ENCODE data around the gene SORCS2. TPM values are rescaled to one million over a fixed set of nuclear protein-coding genes. Genes with fewer than 3 reads are reported as not detected.

The SORCS2 gene
- total RNA-seq, 1 experiment from 2014 or later = not detected

DNA sequence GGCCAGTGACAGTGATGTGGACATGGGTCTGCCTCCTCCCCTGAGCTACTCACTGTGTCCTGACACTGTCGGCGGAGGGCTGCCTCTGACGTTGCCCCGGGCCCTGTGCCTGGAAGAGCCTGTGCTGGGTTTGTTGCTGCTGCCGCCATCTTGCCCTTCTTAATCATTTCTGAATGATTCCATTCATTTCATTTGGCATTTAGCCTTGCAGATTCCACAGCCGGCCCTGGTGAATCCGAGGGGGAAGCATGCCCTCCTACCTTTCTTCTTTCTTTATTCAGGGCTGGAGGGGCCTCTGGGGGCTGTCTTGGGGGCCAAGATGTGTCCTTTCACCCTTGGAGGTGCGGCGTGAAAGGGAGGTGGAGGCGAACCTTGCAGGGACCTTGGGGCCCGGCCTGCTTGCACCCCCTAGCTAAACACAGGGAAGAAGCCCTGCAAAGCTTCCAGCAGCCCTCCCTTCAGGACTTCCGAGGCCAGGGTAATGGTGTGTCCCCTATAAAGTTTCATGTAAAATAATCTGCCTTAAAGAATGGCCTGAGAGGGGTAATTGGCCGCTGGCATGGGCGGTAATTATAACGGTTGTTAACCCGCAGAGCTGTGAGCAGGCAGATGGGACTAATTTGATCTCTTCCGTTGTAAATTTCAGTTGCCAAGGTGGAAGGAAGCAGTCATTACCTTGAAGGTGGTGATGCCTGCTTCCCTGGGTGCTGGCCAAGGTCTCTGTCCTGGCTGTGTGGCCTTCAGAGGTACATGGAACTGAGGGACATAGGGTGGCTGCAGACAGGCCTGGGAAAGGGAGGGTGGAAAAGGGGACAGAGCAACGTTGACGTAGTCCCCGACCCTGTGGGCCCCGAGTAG lies 150.1 kb downstream of the SORCS2 start:
- no peak overlapping the region for H3K4me3 Mint-ChIP-seq (ENCODE audit: low read depth, unreplicated experiment)
- intact Hi-C loops (cut with micrococcal nuclease; ENCODE audit: unreplicated experiment) = no loop called here
- CTCF ChIA-PET = no interaction called here
- no peak for DNase-seq
- TF ChIP-seq, protein P1, sequence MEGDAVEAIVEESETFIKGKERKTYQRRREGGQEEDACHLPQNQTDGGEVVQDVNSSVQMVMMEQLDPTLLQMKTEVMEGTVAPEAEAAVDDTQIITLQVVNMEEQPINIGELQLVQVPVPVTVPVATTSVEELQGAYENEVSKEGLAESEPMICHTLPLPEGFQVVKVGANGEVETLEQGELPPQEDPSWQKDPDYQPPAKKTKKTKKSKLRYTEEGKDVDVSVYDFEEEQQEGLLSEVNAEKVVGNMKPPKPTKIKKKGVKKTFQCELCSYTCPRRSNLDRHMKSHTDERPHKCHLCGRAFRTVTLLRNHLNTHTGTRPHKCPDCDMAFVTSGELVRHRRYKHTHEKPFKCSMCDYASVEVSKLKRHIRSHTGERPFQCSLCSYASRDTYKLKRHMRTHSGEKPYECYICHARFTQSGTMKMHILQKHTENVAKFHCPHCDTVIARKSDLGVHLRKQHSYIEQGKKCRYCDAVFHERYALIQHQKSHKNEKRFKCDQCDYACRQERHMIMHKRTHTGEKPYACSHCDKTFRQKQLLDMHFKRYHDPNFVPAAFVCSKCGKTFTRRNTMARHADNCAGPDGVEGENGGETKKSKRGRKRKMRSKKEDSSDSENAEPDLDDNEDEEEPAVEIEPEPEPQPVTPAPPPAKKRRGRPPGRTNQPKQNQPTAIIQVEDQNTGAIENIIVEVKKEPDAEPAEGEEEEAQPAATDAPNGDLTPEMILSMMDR (IDR thresholded peaks at IDR 0.05; ENCODE audit: unreplicated experiment) = no peak
- no TSS peak for BruUV-seq (replicated peaks)
- no peak overlapping the region for H3K27ac Mint-ChIP-seq (ENCODE audit: unreplicated experiment)
- H3K4me1 Mint-ChIP-seq (ENCODE audit: low read depth, unreplicated experiment) = no peaks in the 10 kb centered on the region
- H3K9me3 Mint-ChIP-seq (ENCODE audit: low read depth, unreplicated experiment) = peaks cover 7% of the 10 kb centered on the region
- peaks cover 36% of the 10 kb centered on the region for H3K27me3 Mint-ChIP-seq (ENCODE audit: unreplicated experiment)
- no peaks in the 10 kb centered on the region for H3K36me3 Mint-ChIP-seq (ENCODE audit: insufficient read depth, unreplicated experiment)

DNA sequence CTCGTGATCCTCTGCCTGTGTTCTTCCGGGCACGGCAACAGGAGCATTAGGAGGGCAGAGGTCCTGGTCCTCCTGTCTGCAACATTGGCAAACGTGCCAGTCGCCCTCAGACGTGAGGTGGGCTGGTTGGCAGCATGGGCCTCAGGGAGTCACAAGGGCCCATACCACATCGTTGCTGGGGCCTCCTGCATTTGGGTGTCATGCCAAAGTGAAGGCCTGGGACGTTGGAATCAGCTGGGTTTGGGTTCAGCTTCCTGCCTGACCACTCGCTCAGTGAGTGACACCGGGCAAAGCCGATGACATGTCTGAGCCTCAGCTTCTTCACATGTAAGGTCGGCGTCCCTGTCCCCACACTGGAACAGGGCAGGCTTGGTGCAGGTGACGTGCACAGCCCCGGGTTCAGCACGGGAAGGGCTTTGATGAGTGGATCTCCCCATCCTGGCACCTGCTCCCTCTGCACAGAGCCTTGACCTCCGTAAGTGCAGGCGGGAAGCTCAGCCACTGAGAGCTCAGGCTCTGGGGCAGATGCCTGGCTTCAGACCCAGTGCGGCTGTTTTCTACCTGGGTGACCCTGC lies 150.8 kb downstream of the SORCS2 start:
- Mint-ChIP-seq H3K4me3 (ENCODE audit: low read depth, unreplicated experiment) (no peak overlapping the region), H3K27me3 (ENCODE audit: unreplicated experiment) (peaks cover 34% of the 10 kb centered on the region), H3K36me3 (ENCODE audit: insufficient read depth, unreplicated experiment) (no peaks in the 10 kb centered on the region), H3K27ac (ENCODE audit: unreplicated experiment) (no peak overlapping the region), H3K9me3 (ENCODE audit: low read depth, unreplicated experiment) (peaks cover 4% of the 10 kb centered on the region), H3K4me1 (ENCODE audit: low read depth, unreplicated experiment) (no peaks in the 10 kb centered on the region)
- TF ChIP-seq, protein P1 (IDR thresholded peaks at IDR 0.05; ENCODE audit: unreplicated experiment) = no peak
- intact Hi-C loops (cut with micrococcal nuclease; ENCODE audit: unreplicated experiment) = no loop called here
- CTCF ChIA-PET = no interaction called here
- no peak for DNase-seq
- no TSS peak for BruUV-seq (replicated peaks)

DNA sequence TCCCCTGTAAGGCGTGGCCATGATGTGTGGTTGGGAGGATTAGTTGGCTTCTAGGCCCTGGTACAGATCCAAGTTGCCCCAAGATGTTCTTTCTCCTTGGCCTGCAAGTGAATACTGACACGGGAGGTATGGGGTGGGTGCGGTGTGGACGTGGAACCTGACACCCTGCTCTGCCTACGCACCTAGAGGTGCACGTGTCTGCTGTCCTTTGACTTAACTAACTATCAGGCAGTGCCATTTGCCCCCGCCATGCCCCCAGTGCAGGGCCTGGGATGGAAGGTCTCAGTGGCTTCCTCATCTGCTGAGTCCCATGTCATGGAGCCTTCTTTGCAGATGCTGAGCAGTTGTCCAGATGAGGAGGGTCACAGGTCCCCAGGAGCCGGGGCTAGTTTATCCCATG lies 151.6 kb downstream of the SORCS2 start:
- no peaks in the 10 kb centered on the region for H3K4me1 Mint-ChIP-seq (ENCODE audit: low read depth, unreplicated experiment)
- no peak for DNase-seq
- no TSS peak for BruUV-seq (replicated peaks)
- H3K9me3 Mint-ChIP-seq (ENCODE audit: low read depth, unreplicated experiment) = peaks cover 4% of the 10 kb centered on the region
- H3K27ac Mint-ChIP-seq (ENCODE audit: unreplicated experiment) = no peak overlapping the region
- H3K27me3 Mint-ChIP-seq (ENCODE audit: unreplicated experiment) = peaks cover 29% of the 10 kb centered on the region
- H3K4me3 Mint-ChIP-seq (ENCODE audit: low read depth, unreplicated experiment) = no peak overlapping the region
- intact Hi-C loops (cut with micrococcal nuclease; ENCODE audit: unreplicated experiment) = no loop called here
- no peaks in the 10 kb centered on the region for H3K36me3 Mint-ChIP-seq (ENCODE audit: insufficient read depth, unreplicated experiment)
- CTCF ChIA-PET = no interaction called here
- TF ChIP-seq, protein P1 (IDR thresholded peaks at IDR 0.05; ENCODE audit: unreplicated experiment) = no peak

DNA sequence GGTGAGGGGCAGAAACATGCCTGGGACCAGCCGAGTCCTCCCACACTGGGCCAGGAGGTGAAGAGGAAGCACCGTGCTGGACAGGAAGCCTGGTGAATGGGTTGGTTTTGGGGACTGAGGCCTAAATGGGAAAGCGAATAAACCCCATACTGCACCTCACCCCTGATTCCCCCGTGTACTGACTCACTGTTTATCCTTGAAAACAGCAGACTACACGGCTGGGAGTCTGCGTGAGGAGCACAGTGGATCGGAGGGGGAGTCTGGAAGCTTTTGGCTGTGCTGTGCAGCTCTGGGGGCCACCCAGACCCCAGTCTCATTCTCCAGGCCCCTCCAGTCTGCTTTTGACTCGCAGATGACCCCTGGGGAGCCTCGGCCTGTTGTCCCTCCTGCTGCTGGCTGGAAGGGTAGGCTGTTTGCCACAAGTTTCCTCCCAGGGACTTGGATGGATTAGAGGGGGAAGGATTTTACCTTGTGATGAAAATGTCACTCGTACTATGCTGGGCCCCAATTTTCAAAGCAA lies 152.4 kb downstream of the SORCS2 start:
- Mint-ChIP-seq H3K4me1 (ENCODE audit: low read depth, unreplicated experiment) (no peaks in the 10 kb centered on the region), H3K9me3 (ENCODE audit: low read depth, unreplicated experiment) (peaks cover 4% of the 10 kb centered on the region), H3K27ac (ENCODE audit: unreplicated experiment) (no peak overlapping the region), H3K27me3 (ENCODE audit: unreplicated experiment) (peaks cover 29% of the 10 kb centered on the region), H3K4me3 (ENCODE audit: low read depth, unreplicated experiment) (no peak overlapping the region), H3K36me3 (ENCODE audit: insufficient read depth, unreplicated experiment) (no peaks in the 10 kb centered on the region)
- DNase-seq = no peak
- no TSS peak for BruUV-seq (replicated peaks)
- CTCF ChIA-PET = interaction anchor here (1.5 kb wide), 1 partner anchor 9 kb away, joined by 4 read pairs; no protein-coding TSS in a partner anchor
- intact Hi-C loops (cut with micrococcal nuclease; ENCODE audit: unreplicated experiment) = no loop called here
- TF ChIP-seq, protein P1 (IDR thresholded peaks at IDR 0.05; ENCODE audit: unreplicated experiment) = no peak
